ENCODE data around the gene TUT1.
A peak's percentile ranks its signal among the peaks of the same experiment; 100 is the strongest.

DNA sequence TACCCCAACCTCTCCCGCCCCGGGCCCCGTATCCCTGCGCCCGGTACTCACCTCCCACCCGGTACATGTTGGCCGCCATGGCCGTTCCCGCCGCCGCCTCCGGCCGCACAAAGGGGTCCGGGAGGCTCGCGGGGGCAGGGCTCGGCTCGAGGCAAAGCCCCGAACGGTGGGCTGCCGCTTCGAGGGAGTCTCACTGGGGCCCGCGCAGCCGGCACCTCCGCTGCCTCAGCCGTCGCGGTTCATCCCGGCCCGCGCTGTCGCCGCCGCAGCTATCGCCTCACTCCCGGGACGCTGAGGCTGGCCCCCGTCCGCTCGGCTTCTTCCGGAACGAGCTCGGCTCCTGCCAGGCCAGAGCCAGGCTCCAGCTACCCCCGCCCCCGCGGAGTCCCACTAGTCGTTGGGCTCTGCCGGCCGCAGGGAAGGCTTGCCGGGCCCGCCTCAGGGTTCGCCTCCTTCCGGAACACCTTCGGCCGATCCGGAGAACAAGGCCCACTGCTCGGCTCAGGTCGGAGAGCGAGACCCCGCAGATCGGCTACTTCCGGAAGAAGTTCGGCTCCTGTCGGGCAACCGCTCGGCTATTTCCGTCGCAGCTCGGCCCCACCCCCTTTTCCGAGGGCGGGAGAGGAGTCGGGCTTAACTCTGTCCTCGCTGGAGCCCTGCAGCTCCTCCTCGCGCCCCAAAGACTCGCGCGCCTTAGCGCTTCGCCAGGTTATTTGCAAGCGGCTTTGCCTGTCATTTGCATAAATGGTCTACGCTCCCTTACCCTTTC lies 10.2 kb upstream of the TUT1 start, which contains the start of gene MTA2:
- TF ChIP-seq, protein P1, sequence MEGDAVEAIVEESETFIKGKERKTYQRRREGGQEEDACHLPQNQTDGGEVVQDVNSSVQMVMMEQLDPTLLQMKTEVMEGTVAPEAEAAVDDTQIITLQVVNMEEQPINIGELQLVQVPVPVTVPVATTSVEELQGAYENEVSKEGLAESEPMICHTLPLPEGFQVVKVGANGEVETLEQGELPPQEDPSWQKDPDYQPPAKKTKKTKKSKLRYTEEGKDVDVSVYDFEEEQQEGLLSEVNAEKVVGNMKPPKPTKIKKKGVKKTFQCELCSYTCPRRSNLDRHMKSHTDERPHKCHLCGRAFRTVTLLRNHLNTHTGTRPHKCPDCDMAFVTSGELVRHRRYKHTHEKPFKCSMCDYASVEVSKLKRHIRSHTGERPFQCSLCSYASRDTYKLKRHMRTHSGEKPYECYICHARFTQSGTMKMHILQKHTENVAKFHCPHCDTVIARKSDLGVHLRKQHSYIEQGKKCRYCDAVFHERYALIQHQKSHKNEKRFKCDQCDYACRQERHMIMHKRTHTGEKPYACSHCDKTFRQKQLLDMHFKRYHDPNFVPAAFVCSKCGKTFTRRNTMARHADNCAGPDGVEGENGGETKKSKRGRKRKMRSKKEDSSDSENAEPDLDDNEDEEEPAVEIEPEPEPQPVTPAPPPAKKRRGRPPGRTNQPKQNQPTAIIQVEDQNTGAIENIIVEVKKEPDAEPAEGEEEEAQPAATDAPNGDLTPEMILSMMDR (IDR thresholded peaks at IDR 0.05), result no peak
- peak in 1 of 2 donors; percentile 59 for TF ChIP-seq POLR2A (IDR thresholded peaks at IDR 0.05)
